Body of pancreas (tissue), 4 donors: ENCODE results near the gene PDLIM5.

ENCODE experiments used
- POLR2A ChIP-seq, 3 donors: fragments of 450-650 bp; IDR thresholded peaks; one replicate each; pipeline ENCODE4 v1.6.1; 2016; ENCODE audit warnings: antibody characterized with exemption in 3 of 3, mild to moderate bottlenecking in 2 of 3
- TF ChIP-seq, protein P1 (sequence below), 7 experiments: fragments of 450-650 bp in 4 of 7; fragments of 200-600 bp in 3 of 7; sonication (generic) in 3 of 7; IDR thresholded peaks; one replicate each; pipeline ENCODE4 v1.5.1; 2016 to 2019; ENCODE audit warnings: antibody characterized with exemption in 7 of 7

DNA sequence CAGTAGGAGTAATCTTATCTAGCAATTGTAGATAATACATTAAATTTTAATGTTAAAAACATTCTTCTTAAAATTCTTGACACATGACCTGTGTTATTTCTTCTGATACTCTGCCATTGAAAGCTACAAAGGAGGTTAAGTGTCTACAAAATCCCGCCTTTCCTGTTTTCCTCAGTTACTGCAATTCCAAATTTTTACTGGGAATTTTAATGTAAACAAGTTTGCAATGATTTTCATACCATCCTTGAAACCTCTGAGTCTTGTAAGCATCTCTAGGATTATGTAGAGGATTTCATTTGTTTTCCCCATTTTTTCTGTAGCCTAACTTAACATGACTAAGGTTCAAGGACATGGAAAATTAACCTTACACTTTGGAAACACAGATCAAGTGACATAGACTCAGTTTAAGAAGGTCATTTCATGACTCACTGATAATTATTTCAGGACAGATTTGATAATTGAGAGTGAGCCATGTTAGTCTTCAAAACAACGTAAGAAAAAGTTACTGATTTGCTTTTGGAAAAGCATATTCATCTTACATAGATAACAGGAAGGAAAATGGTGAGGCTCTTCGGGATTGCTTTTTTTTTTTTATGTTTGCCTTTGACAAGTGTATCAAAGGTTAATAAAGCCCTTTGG, 39.6 kb upstream of the PDLIM5 start:
- TF ChIP-seq, protein P1, sequence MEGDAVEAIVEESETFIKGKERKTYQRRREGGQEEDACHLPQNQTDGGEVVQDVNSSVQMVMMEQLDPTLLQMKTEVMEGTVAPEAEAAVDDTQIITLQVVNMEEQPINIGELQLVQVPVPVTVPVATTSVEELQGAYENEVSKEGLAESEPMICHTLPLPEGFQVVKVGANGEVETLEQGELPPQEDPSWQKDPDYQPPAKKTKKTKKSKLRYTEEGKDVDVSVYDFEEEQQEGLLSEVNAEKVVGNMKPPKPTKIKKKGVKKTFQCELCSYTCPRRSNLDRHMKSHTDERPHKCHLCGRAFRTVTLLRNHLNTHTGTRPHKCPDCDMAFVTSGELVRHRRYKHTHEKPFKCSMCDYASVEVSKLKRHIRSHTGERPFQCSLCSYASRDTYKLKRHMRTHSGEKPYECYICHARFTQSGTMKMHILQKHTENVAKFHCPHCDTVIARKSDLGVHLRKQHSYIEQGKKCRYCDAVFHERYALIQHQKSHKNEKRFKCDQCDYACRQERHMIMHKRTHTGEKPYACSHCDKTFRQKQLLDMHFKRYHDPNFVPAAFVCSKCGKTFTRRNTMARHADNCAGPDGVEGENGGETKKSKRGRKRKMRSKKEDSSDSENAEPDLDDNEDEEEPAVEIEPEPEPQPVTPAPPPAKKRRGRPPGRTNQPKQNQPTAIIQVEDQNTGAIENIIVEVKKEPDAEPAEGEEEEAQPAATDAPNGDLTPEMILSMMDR (IDR thresholded peaks at IDR 0.05) = no peak
- TF ChIP-seq POLR2A (IDR thresholded peaks at IDR 0.05) = no peak
